ENCODE results near the gene POLDIP3.
"Not testable (repeated sequence)": the region's sequence is repeated elsewhere in the genome, so short reads cannot be mapped to it uniquely, and the experiment has no call there.

Gene POLDIP3

DNA sequence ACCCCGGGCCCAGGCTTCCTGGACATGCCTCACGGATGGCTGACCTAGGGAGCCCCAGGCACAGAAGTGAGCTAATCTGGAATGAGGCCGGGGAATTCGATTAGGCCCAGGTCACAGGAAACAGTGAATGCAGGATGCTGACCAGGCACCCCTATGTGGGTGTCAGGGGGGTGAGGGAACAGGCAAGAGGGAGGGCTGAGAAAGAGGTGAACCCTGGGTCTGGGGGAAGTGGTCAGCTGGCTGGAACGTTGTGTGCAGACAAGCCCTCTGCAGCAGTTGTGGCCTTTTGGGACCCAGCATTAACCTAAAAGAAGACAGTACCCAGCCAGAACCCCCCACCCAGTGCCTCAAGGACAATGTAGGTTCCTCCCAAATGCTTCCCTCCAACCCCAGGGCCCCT is 52.8 kb downstream of the POLDIP3 start:
- in situ Hi-C loops (cut with MboI; ENCODE audit: low sequenced_read_pairs), result no loop called here

DNA sequence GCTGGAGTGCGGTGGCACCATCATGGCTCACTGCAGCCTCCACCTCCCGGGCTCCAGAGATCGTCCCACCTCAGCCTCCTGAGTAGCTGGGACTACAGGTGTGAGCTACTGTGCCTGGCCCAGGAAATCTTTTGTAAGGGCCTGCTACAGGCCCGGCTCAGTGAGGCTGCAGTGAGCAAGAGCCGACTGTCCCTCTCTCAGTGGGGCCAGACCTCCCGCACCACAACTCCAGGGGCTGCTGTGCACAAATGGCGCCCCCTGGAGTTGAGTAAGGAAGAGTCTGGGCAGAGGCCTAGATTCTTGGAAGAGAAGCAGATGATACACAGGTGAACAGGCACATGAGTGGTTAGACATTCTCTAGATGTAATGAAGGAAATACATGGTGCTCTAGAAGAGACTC is 53.9 kb downstream of the POLDIP3 start:
- in situ Hi-C loops (cut with MboI; ENCODE audit: low sequenced_read_pairs), result no loop called here

- in situ Hi-C loops (cut with MboI; ENCODE audit: low sequenced_read_pairs), result no loop called here
These were observed 54.3 kb downstream of the POLDIP3 start for GRCh38 chr22:42560381-42560780.

DNA sequence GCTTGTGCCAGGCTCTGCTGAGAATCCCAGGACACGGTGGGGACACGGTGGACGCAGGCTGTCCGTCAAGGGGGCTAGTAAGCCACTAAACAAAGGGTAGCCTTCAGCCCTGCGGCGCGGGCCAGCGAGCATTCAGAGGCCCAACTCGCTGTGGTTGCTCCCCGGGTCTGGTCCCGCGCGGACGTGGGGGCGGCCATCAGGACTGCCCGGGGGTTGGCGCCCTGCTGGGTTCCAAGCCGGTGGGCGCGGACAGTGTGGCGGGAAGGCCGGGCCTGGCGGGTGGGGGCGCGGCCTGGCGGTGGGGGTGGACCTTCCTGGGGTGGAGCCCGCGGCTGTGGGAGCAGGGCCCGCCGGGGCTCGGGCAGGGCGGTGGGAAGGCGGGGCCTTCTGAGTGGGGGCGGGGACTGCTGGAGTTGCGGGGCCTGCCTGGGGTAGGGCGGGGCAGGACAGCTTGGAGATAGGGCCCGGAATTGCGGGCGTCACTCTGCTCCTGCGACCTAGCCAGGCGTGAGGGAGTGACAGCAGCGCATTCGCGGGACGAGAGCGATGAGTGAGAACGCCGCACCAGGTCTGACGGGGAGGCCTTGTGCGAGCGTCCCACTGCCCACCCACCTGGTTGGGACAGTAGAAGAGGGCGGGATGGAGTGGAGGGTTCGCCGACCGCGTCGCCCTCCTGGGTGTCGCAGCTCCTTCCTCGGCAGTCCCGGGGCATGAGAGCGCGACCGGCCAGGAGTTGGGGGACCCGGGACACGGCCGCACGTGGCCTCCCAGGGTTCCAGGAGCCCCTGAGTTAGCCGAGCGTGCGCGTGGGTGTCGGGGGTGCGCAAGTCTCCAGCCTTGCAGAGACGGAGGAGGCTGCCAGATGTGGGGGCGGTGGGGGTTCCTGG is 61.0 kb downstream of the POLDIP3 start, which contains the start of gene SERHL2:
TSS of gene SERHL2 (plus strand) at position 482 of the 887 bp plus-strand sequence. CDS start at position 547, 65 bp downstream.
- in situ Hi-C loops (cut with MboI; ENCODE audit: low sequenced_read_pairs), result no loop called here

DNA sequence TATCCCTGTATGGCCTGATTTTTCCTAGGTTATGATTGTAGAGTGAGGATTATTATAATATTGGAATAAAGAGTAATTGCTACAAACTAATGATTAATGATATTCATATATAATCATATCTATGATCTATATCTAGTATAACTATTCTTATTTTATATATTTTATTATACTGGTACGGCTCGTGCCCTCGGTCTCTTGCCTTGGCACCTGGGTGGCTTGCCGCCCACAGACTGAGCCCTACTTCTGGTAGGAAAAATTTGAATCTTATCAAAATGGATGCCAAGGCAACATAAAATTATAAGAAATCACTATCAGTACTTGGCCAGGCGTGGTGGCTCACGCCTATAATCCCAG is 62.4 kb downstream of the POLDIP3 start:
- in situ Hi-C loops (cut with MboI; ENCODE audit: low sequenced_read_pairs), result not testable (repeated sequence)

- in situ Hi-C loops (cut with MboI; ENCODE audit: low sequenced_read_pairs), result no loop called here
These were observed 65.2 kb downstream of the POLDIP3 start for GRCh38 chr22:42549331-42550060.

DNA sequence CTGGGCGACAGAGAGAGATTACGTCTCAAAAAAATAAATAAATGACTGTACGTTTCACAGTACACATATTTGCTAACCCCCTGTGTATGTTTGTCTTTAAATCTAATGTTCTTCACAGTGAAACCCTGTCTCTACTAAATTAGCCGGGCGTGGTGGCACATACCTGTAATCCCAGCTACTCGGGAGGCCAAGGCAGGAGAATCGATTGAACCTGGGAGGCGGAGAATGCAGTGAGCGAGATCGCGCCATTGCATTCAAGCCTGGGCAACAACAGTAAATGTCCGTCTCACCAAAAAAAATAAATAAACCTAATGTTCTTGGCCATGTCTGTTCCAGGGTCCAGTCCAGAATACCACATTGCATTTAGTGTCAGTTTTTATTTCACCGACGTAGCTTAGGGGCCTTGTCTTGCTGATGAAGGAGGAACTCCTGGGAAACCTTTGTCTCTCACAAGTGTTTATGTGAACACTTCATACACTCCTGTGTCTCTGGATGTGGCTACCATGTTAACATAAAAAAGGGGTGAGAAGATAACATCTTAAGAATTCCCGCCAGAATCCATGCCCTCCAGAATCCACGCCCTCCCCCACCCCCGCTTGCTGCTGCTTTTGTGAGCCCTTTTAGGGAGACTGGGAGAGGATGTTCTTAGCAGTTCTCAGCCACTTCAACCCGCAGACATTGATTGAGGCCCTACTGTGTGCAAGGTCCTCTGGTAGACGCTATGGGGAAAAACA is 65.9 kb downstream of the POLDIP3 start:
- in situ Hi-C loops (cut with MboI; ENCODE audit: low sequenced_read_pairs), result no loop called here

DNA sequence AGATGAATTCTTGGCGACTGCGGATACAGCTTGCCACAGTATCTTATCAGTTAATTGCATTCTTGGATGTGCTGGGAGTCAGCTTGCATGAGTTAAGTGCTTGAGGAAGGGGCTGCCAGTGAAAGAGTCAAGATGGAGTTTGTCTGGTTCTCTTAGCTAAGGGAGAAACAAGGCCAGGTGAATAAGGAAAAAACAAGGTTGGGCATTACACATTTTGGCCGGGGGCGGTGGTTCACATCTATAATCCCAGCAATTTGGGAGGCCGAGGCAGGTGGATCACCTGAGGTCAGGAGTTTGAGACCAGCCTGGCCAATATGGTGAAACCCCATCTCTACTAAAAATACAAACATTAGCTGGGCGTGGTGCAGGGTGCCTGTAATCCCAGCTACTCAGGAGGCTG is 66.6 kb downstream of the POLDIP3 start:
- in situ Hi-C loops (cut with MboI; ENCODE audit: low sequenced_read_pairs), result not testable (repeated sequence)

- in situ Hi-C loops (cut with MboI; ENCODE audit: low sequenced_read_pairs), result no loop called here
These were observed 67.1 kb downstream of the POLDIP3 start for GRCh38 chr22:42547562-42547961.

GRCh38 chr22:42544686-42545085 is 70.0 kb downstream of the POLDIP3 start:
- in situ Hi-C loops (cut with MboI; ENCODE audit: low sequenced_read_pairs), result no loop called here

DNA sequence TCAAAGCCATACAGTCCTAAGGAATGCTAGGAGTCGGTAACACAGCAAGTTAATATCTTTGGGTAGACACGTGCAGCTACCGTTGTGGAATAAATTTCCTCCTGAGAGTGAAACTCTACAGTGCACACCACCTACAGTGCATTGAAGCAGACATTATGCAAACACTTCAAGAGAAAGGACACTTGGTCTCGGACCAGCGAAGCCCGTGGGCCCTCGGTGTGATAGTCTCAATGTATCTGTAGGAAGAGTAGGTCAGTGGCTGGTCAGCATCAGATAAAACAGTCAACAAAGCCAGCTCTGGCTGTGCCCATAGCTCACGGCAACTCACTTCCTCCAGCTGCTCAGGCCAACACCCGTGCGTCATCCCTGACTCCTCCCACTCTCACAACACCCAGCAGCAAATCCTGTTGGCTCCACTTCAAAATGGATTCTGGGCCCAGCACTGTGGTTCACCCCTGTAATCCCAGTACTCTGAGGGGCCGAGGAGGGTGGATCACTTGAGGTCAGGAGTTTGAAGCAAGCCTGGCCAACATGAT is 75.4 kb downstream of the POLDIP3 start:
- in situ Hi-C loops (cut with MboI; ENCODE audit: low sequenced_read_pairs), result not testable (repeated sequence)

DNA sequence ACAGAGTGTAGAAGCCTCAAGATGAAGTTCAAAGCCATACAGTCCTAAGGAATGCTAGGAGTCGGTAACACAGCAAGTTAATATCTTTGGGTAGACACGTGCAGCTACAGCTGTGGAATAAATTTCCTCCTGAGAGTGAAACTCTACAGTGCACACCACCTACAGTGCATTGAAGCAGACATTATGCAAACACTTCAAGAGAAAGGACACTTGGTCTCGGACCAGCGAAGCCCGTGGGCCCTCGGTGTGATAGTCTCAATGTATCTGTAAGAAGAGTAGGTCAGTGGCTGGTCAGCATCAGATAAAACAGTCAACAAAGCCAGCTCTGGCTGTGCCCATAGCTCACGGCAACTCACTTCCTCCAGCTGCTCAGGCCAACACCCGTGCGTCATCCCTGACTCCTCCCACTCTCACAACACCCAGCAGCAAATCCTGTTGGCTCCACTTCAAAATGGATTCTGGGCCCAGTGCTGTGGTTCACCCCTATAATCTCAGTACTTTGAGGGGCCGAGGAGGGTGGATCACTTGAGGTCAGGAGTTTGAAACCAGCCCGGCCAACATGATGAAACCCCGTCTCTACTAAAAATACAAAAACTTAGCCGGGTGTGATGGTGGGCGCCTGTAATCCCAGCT is 77.4 kb downstream of the POLDIP3 start:
- in situ Hi-C loops (cut with MboI; ENCODE audit: low sequenced_read_pairs), result not testable (repeated sequence)

DNA sequence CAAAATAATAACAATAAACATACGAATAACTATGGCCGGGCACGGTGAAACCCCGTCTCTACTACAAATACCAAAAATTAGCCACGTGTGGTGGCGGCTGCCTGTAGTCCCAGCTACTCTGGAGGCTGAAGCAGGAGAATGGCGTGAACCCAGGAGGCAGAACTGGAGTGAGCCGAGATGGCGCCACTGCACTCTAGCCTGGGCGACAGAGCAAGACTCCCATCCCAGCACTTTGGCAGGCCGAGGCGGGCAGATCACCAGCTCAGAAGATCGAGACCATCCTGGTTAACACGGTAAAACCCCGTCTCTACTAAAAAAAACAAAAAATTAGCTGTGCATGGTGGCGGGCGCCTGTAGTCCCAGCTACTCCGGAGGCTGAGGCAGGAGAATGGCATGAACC is 78.0 kb downstream of the POLDIP3 start:
- in situ Hi-C loops (cut with MboI; ENCODE audit: low sequenced_read_pairs), result not testable (repeated sequence)

DNA sequence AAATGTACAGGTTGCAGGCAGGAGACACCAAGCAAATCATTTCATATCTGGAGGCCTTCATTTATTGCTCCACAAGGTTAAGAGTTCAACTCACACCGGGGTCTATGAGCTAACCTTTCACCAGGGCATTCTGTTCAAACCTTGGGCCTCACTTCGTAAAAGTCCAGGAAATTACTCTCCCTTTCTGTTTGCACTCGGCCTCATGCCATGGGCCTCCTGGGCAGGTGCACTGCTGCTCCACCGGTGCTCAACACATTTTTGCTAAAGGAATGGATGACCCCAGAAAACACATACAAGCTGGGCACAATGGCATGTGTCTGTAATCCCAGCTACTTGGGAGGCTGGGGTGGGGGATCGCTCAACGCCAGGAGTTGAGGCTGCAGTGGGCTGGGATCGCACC is 78.5 kb downstream of the POLDIP3 start:
- in situ Hi-C loops (cut with MboI; ENCODE audit: low sequenced_read_pairs), result no loop called here

- in situ Hi-C loops (cut with MboI; ENCODE audit: low sequenced_read_pairs), result not testable (repeated sequence)
These were observed 79.5 kb downstream of the POLDIP3 start for GRCh38 chr22:42535082-42535731.

Data from HL-60/S4 treated with retinoic acid at 250 ng/mL for 4 days and 3 days (cell line).